Endothelial cell of umbilical vein (primary cell): Measurements from ENCODE around the gene ABLIM2. TPM values are rescaled to one million over a fixed set of nuclear protein-coding genes. Genes with fewer than 3 reads are reported as not detected.
A peak's percentile ranks its signal among the peaks of the same experiment; 100 is the strongest.

Experiments
- BruUV-seq: library from RNA; stranded (reverse); fragments of 400-500 nt; replicated peaks from 2 replicates; lab custom pipeline; 2021; lab: Mats Ljungman, UMichigan
- CTCF ChIA-PET: fragments of 300-600, 350-600 bp; sonication (Branson Sonifier 250); formaldehyde crosslinking; loops from one replicate; lab custom pipeline; 2021; ENCODE audit warnings: antibody characterized with exemption, inconsistent platforms; lab: Charles Lee
- POLR2A ChIA-PET: fragments of 300-600, 350-600 bp; sonication (Branson Sonifier 250); formaldehyde crosslinking; loops from one replicate; lab custom pipeline; 2021; ENCODE audit warnings: antibody characterized with exemption, inconsistent platforms; lab: Charles Lee
- DNase-seq: peaks from one replicate; pipeline ENCODE4 v3.0.0-alpha.2; 2011; ENCODE audit warnings: low read depth, low spot score
- FAIRE-seq: peaks from 2 replicates; lab custom pipeline; 2011; peaks lifted over from hg19 to GRCh38; lab: Jason Lieb, UNC
- H2AFZ ChIP-seq: 2 replicates; pipeline ENCODE4 v1.6.0; 2012; ENCODE audit warnings: low read depth, low read length, control low read depth, inconsistent platforms
- H3K27ac ChIP-seq: 2 replicates; pipeline ENCODE4 v1.5.1; 2011; ENCODE audit warnings: low read depth, mild to moderate bottlenecking, control low read depth, low read length, moderate library complexity; ENCODE audit not compliant: insufficient read depth
- H3K27me3 ChIP-seq, 2 experiments: 2 replicates each; pipeline versions ENCODE4 v1.6.0 to v1.6.1; 2011; ENCODE audit warnings: low read length in 2 of 2, mixed read lengths in 1 of 2; ENCODE audit not compliant: control insufficient read depth in 2 of 2, insufficient read depth in 2 of 2
- H3K36me3 ChIP-seq, 2 experiments: 2 replicates in 1 of 2; 3 replicates in 1 of 2; pipeline ENCODE4 v1.5.1; 2011; ENCODE audit warnings: low read length in 2 of 2, mild to moderate bottlenecking in 1 of 2, moderate library complexity in 1 of 2; ENCODE audit not compliant: control insufficient read depth in 2 of 2, insufficient read depth in 2 of 2; ENCODE audit errors: extremely low read depth in 1 of 2
- H3K4me1 ChIP-seq: 3 replicates; pipeline ENCODE4 v1.5.1; 2011; ENCODE audit warnings: mild to moderate bottlenecking, low read length; ENCODE audit not compliant: control insufficient read depth, insufficient read depth; ENCODE audit errors: extremely low read depth
- H3K4me2 ChIP-seq: 2 replicates; pipeline ENCODE4 v1.6.1; 2011; ENCODE audit warnings: low read length, control low read depth, mixed read lengths; ENCODE audit not compliant: insufficient read depth
- H3K4me3 ChIP-seq, 3 experiments: fragments of 200-600 bp in 1 of 3; sonication (generic), shearing (Covaris generic) in 1 of 3; replicated peaks in 1 of 3; 2 replicates each; pipeline ENCODE4 v1.5.1; 2011 to 2016; ENCODE audit warnings: control low read depth in 3 of 3, low read length in 3 of 3, mild to moderate bottlenecking in 2 of 3, inconsistent platforms in 1 of 3, low read depth in 1 of 3, moderate library complexity in 1 of 3; ENCODE audit not compliant: insufficient read depth in 1 of 3
- H3K79me2 ChIP-seq: 2 replicates; pipeline ENCODE4 v1.6.0; 2012; ENCODE audit warnings: low read length, inconsistent platforms; ENCODE audit not compliant: control insufficient read depth, insufficient read depth
- H3K9ac ChIP-seq: replicated peaks from 2 replicates; pipeline ENCODE3; 2011; ENCODE audit warnings: low read length, control low read depth; ENCODE audit not compliant: insufficient read depth; ENCODE audit errors: extremely low read depth
- H3K9me1 ChIP-seq: replicated peaks from 3 replicates; pipeline ENCODE4 v1.6.0; 2011; ENCODE audit warnings: mild to moderate bottlenecking, low read length; ENCODE audit not compliant: control insufficient read depth, insufficient read depth; ENCODE audit errors: extremely low read depth
- H3K9me3 ChIP-seq: replicated peaks from 2 replicates; pipeline ENCODE4 v1.5.1; 2012; ENCODE audit warnings: low read length, inconsistent platforms; ENCODE audit not compliant: control insufficient read depth, insufficient read depth
- H4K20me1 ChIP-seq: replicated peaks from 2 replicates; pipeline ENCODE3; 2011; ENCODE audit warnings: mild to moderate bottlenecking, low read length; ENCODE audit not compliant: control insufficient read depth, insufficient read depth; ENCODE audit errors: extremely low read depth
- EZH2 ChIP-seq: IDR thresholded peaks from 2 replicates; pipeline ENCODE4 v1.6.1; 2012; ENCODE audit warnings: borderline replicate concordance, low read depth, mild to moderate bottlenecking, moderate library complexity, low read length, inconsistent platforms; ENCODE audit not compliant: severe bottlenecking
- FOS ChIP-seq: IDR thresholded peaks from 2 replicates; pipeline ENCODE4 v1.6.1; 2011; ENCODE audit warnings: mild to moderate bottlenecking, low read length, moderate library complexity, borderline replicate concordance; ENCODE audit not compliant: insufficient read depth
- GATA2 ChIP-seq: IDR thresholded peaks from 2 replicates; pipeline ENCODE4 v1.7.0; 2011; ENCODE audit warnings: low read depth, mild to moderate bottlenecking, moderate library complexity, mixed read lengths, low read length; ENCODE audit not compliant: insufficient read length, insufficient read depth
- JUN ChIP-seq: IDR thresholded peaks from 2 replicates; pipeline ENCODE4 v1.6.1; 2011; ENCODE audit warnings: borderline replicate concordance, low read depth; ENCODE audit not compliant: insufficient read length, insufficient read depth
- MYC ChIP-seq: IDR thresholded peaks from one replicate; pipeline ENCODE4 v1.6.1; 2011; ENCODE audit warnings: mild to moderate bottlenecking, low read depth, low read length
- POLR2A ChIP-seq: IDR thresholded peaks from 2 replicates; pipeline ENCODE4 v1.6.1; 2012; ENCODE audit warnings: low read depth, mild to moderate bottlenecking, control low read depth, low read length
- POLR2AphosphoS5 ChIP-seq: IDR thresholded peaks from 2 replicates; pipeline ENCODE4 v1.6.1; 2012; ENCODE audit warnings: low read depth, mild to moderate bottlenecking, control low read depth, low read length, moderate library complexity; ENCODE audit not compliant: insufficient read depth
- dilution Hi-C: fragments of 300-500 bp; cut with MboI; formaldehyde crosslinking; loops from one replicate; pipeline ENCODE4 v1.15.0; 2019; ENCODE audit warnings: low sequenced_read_pairs; ENCODE audit not compliant: extremely low pct_ligation_motif_present
- intact Hi-C: fragments of 100-400 bp; cut with micrococcal nuclease; formaldehyde crosslinking; loops from one replicate; pipeline ENCODE4 v1.10.0; 2022
- polyA plus RNA-seq, 4 experiments: library from polyadenylated mRNA; depleted of rRNA in 3 of 4; stranded (reverse) in 3 of 4; unstranded in 1 of 4; fragments of >200 nt; gene quantifications; 2 replicates each; pipeline versions ENCODE4 v1.2.1 to v1.2.3, GENCODE V29; 2011 to 2012; ENCODE audit warnings: missing spikeins in 1 of 4
- total RNA-seq: library from RNA; stranded (reverse); gene quantifications from 2 replicates; pipeline ENCODE4 v1.2.3, GENCODE V29; 2021
- TF ChIP-seq, protein P1 (sequence below), 2 donors: IDR thresholded peaks; 1 replicate in 1 of 2; 2 replicates in 1 of 2; pipeline ENCODE4 v1.5.1; 2011; ENCODE audit warnings: low read length in 2 of 2, mild to moderate bottlenecking in 2 of 2, moderate library complexity in 2 of 2, control low read depth in 1 of 2, inconsistent platforms in 1 of 2, low read depth in 1 of 2; ENCODE audit not compliant: insufficient read depth in 1 of 2; ENCODE audit errors: extremely low read depth in 1 of 2
- TF ChIP-seq, protein P2 (sequence below): IDR thresholded peaks from 2 replicates; pipeline ENCODE4 v1.6.1; 2011; ENCODE audit not compliant: insufficient read depth, insufficient read length

The ABLIM2 gene
- total and polyA plus RNA-seq, 2 donors (not counting 3 experiments of a cell fraction or from before 2014, with no cell fraction given): 0.28 to 0.66 TPM

DNA sequence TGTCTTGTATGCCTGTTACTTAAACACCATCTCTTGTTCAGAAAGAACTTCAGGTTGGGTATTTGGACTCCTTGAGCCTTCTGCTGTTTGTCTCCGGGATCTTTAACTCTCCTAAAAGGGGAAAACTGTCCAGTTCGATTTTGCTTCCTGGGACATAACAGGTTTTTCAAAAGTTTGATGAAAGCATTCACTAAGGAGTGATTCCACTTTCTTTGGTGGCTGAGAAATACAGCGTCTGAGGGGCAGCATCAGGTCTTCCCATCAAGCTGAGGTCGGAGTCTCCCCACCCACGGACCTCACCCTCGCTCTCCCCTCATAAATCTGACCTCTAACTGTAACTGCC lies 220.4 kb downstream of the ABLIM2 start:
- H3K9me3 ChIP-seq: no peaks in the 10 kb centered on the region
- dilution Hi-C loops (no loop called here), intact Hi-C loops (loop anchor here (1.0 to 2.0 kb wide), 5 partner anchors 34 to 134 kb away; no protein-coding TSS in a partner anchor)
- no peak for TF ChIP-seq GATA2
- TF ChIP-seq, protein P1, sequence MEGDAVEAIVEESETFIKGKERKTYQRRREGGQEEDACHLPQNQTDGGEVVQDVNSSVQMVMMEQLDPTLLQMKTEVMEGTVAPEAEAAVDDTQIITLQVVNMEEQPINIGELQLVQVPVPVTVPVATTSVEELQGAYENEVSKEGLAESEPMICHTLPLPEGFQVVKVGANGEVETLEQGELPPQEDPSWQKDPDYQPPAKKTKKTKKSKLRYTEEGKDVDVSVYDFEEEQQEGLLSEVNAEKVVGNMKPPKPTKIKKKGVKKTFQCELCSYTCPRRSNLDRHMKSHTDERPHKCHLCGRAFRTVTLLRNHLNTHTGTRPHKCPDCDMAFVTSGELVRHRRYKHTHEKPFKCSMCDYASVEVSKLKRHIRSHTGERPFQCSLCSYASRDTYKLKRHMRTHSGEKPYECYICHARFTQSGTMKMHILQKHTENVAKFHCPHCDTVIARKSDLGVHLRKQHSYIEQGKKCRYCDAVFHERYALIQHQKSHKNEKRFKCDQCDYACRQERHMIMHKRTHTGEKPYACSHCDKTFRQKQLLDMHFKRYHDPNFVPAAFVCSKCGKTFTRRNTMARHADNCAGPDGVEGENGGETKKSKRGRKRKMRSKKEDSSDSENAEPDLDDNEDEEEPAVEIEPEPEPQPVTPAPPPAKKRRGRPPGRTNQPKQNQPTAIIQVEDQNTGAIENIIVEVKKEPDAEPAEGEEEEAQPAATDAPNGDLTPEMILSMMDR (IDR thresholded peaks at IDR 0.05; ENCODE audit: extremely low read depth in 1 of 2, insufficient read depth in 1 of 2, low read depth in 1 of 2, low read length in 2 of 2): no peak
- no peak for TF ChIP-seq MYC
- no peak for TF ChIP-seq JUN
- peaks cover 42% of the 10 kb centered on the region for H3K4me1 ChIP-seq
- no peaks in the 10 kb centered on the region for H3K27me3 ChIP-seq
- ChIA-PET CTCF (interaction anchor here (0.7 to 6.0 kb wide), 21 partner anchors 12 to 256 kb away, joined by 3 to 55 read pairs (median 6); no protein-coding TSS in a partner anchor), POLR2A (interaction anchor here (0.6 to 2.9 kb wide), 11 partner anchors 12 to 133 kb away, joined by 3 to 18 read pairs (median 4); no protein-coding TSS in a partner anchor)
- BruUV-seq: TSS peak; percentile 24
- H3K9ac ChIP-seq: peak overlapping the region; percentile 99
- peaks cover 63% of the 10 kb centered on the region for H3K79me2 ChIP-seq
- H3K27ac ChIP-seq: peak overlapping the region; percentile 71
- no peak overlapping the region for H2AFZ ChIP-seq
- no peak for FAIRE-seq
- peak overlapping the region; percentile 79 for H3K4me2 ChIP-seq
- H3K36me3 ChIP-seq: no peaks in the 10 kb centered on the region
- no peaks in the 10 kb centered on the region for H3K9me1 ChIP-seq
- peaks cover 3% of the 10 kb centered on the region for H4K20me1 ChIP-seq
- peak overlapping the region; percentile 42 to 93 (median 88) for H3K4me3 ChIP-seq
- no peak for DNase-seq

DNA sequence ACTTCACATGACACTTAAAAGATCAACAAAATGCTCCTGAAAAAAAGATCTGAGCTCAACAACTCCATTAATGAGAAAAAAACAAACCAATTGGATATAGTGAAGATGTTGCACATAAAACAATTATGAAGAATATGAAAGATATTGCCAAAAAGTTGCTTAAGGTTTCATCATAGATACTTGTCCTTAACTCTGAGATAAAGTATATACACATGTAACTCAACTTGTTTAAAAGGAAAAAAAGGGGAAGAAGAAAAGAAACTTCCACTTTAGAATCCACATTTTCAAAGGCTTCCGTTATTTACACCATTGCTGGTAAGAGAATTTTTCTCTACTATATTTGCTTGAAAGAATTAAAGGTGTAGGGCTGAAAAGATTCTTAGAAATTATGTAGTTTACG lies 221.6 kb downstream of the ABLIM2 start:
- dilution Hi-C loops: no loop called here
- H4K20me1 ChIP-seq: peaks cover 8% of the 10 kb centered on the region
- intact Hi-C loops: no loop called here
- H3K9ac ChIP-seq: peak overlapping the region; percentile 44
- peak overlapping the region in 2 of 3 experiments; percentile 88 to 93 for H3K4me3 ChIP-seq
- peaks cover 42% of the 10 kb centered on the region for H3K4me1 ChIP-seq
- no peak for FAIRE-seq
- H3K9me1 ChIP-seq: no peaks in the 10 kb centered on the region
- peak overlapping the region; percentile 79 for H3K4me2 ChIP-seq
- H3K27me3 ChIP-seq: no peaks in the 10 kb centered on the region
- no peak overlapping the region for H2AFZ ChIP-seq
- peaks cover 0 to 4% of the 10 kb centered on the region in 2 experiments for H3K36me3 ChIP-seq
- H3K79me2 ChIP-seq: peaks cover 74% of the 10 kb centered on the region
- no peaks in the 10 kb centered on the region for H3K9me3 ChIP-seq
- peak overlapping the region; percentile 71 for H3K27ac ChIP-seq
- TF ChIP-seq, protein P1 (IDR thresholded peaks at IDR 0.05; ENCODE audit: extremely low read depth in 1 of 2, insufficient read depth in 1 of 2, low read depth in 1 of 2, low read length in 2 of 2): no peak
- TF ChIP-seq JUN (no peak), GATA2 (no peak), MYC (no peak), POLR2AphosphoS5 (no peak), FOS (no peak), POLR2A (no peak), EZH2 (no peak)
- TF ChIP-seq, protein P2, sequence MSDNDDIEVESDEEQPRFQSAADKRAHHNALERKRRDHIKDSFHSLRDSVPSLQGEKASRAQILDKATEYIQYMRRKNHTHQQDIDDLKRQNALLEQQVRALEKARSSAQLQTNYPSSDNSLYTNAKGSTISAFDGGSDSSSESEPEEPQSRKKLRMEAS: no peak
- no TSS peak for BruUV-seq
- ChIA-PET POLR2A (interaction anchor here (1.4 to 1.8 kb wide), 2 partner anchors 93 to 109 kb away, joined by 3 to 4 read pairs; no protein-coding TSS in a partner anchor), CTCF (interaction anchor here (1.0 to 6.0 kb wide), 10 partner anchors 11 to 135 kb away, joined by 3 to 55 read pairs (median 16); no protein-coding TSS in a partner anchor)
- no peak for DNase-seq
